ENCODE measurements around the gene SF3B3.
"Not testable (repeated sequence)": the region's sequence is repeated elsewhere in the genome, so short reads cannot be mapped to it uniquely, and the experiment has no call there.

GRCh38 chr16:70621864-70622263 is 98.2 kb downstream of the SF3B3 start:
- not testable (repeated sequence) for TF ChIP-seq EZH2, CTCF, EZH2phosphoT487 (IDR thresholded peaks at IDR 0.05)
